ENCODE data around the gene NSG1. TPM values are rescaled to one million over a fixed set of nuclear protein-coding genes. Genes with fewer than 3 reads are reported as not detected.
A peak's percentile ranks its signal among the peaks of the same experiment; 100 is the strongest.

Gene NSG1
- total RNA-seq, 1 donor from 2014 or later: 41.6 TPM

DNA sequence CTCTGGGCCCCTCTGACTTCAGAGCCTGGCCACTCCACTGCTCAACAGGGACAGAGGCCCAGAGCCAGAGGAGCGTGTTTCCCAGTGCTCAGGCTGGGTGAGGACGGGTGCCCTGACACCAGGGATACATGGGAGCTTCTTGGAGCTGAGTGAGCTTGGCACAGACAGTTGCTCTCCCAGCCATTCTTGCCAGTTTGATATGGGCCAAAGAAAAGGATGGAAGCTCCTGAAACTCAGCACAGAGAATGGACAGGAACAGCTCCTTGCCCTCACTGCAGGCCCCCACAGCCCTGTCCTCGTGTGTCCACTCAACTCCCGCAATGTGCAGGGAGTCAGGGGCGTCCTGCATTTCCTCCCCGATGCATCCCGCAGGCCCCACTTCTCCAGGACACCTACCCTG is 38.8 kb downstream of the NSG1 start:
- Histone ChIP-seq H3K9me3 (ENCODE audit: low read depth) (no peaks in the 10 kb centered on the region), H3K9ac (no peak overlapping the region), H3K4me3 (no peak overlapping the region), H3K27ac (no peak overlapping the region), H4K20me1 (ENCODE audit: low read depth) (peaks cover 12% of the 10 kb centered on the region), H3K36me3 (no peaks in the 10 kb centered on the region), H3K4me2 (no peak overlapping the region), H3K4me1 (peaks cover 15% of the 10 kb centered on the region), H2AFZ (replicated peaks) (no peak overlapping the region), H3K79me2 (ENCODE audit: low read depth) (no peaks in the 10 kb centered on the region), H3F3A (ENCODE audit: low read depth) (peaks cover 13% of the 10 kb centered on the region), H3K27me3 (no peaks in the 10 kb centered on the region)
- Mint-ChIP-seq H3K27ac (peak overlapping the region; percentile 83), H3K4me3 (no peak overlapping the region), H3K4me1 (peaks cover 52% of the 10 kb centered on the region), H3K36me3 (peaks cover 15% of the 10 kb centered on the region), H3K9me3 (no peaks in the 10 kb centered on the region), H3K27me3 (ENCODE audit: insufficient read depth, low read depth) (peaks cover 2% of the 10 kb centered on the region)
- TF ChIP-seq EZH2 (IDR thresholded peaks at IDR 0.05) (no peak), EZH2phosphoT487 (IDR thresholded peaks at IDR 0.05) (no peak)
- TF ChIP-seq, protein P1, sequence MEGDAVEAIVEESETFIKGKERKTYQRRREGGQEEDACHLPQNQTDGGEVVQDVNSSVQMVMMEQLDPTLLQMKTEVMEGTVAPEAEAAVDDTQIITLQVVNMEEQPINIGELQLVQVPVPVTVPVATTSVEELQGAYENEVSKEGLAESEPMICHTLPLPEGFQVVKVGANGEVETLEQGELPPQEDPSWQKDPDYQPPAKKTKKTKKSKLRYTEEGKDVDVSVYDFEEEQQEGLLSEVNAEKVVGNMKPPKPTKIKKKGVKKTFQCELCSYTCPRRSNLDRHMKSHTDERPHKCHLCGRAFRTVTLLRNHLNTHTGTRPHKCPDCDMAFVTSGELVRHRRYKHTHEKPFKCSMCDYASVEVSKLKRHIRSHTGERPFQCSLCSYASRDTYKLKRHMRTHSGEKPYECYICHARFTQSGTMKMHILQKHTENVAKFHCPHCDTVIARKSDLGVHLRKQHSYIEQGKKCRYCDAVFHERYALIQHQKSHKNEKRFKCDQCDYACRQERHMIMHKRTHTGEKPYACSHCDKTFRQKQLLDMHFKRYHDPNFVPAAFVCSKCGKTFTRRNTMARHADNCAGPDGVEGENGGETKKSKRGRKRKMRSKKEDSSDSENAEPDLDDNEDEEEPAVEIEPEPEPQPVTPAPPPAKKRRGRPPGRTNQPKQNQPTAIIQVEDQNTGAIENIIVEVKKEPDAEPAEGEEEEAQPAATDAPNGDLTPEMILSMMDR (IDR thresholded peaks at IDR 0.05): no peak
- no peak for DNase-seq (ENCODE audit: low spot score)

DNA sequence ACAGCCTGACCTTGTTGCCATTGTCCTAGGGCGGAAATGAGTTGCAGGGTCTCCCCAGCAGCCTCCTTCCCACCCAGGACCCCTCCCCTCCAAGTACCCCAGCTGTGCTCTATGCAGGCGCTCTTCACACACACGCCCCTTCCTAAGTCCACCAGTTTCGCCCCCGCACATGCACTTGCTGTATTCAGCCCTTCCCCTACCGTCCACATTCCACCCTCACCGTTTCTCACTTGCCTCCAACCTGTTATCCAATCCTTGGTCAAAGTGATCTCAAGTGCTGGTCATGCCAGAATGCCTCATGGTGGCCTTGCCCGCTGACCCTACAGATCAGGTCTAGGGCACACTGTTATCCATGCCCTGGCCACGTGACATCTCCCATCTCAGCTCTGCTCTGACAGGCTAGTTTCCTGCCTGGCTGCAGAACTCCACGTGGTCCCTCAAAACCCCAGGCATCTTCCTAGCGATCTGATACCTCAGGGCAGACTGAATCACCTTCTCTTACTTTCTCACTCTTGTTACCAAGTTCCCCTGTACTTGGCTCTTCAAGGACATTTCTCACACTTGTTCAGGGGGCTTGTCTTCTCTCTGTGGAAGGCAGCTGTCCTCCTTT is 39.7 kb downstream of the NSG1 start:
- Mint-ChIP-seq H3K36me3 (peaks cover 9% of the 10 kb centered on the region), H3K4me3 (no peak overlapping the region), H3K27ac (no peak overlapping the region), H3K27me3 (ENCODE audit: insufficient read depth, low read depth) (no peaks in the 10 kb centered on the region), H3K9me3 (no peaks in the 10 kb centered on the region), H3K4me1 (peaks cover 58% of the 10 kb centered on the region)
- DNase-seq (ENCODE audit: low spot score): no peak
- peaks cover 15% of the 10 kb centered on the region for H3K4me1 ChIP-seq
- H3K27ac ChIP-seq: no peak overlapping the region
- no peak overlapping the region for H3K4me3 ChIP-seq
- no peaks in the 10 kb centered on the region for H3K27me3 ChIP-seq
- no peaks in the 10 kb centered on the region for H3K79me2 ChIP-seq (ENCODE audit: low read depth)
- H3K4me2 ChIP-seq: peak overlapping the region; percentile 6
- no peak overlapping the region for H3K9ac ChIP-seq
- H3K9me3 ChIP-seq (ENCODE audit: low read depth): no peaks in the 10 kb centered on the region
- TF ChIP-seq, protein P1 (IDR thresholded peaks at IDR 0.05): no peak
- H4K20me1 ChIP-seq (ENCODE audit: low read depth): peaks cover 12% of the 10 kb centered on the region
- no peaks in the 10 kb centered on the region for H3K36me3 ChIP-seq
- peaks cover 13% of the 10 kb centered on the region for H3F3A ChIP-seq (ENCODE audit: low read depth)
- no peak overlapping the region for H2AFZ ChIP-seq (replicated peaks)

DNA sequence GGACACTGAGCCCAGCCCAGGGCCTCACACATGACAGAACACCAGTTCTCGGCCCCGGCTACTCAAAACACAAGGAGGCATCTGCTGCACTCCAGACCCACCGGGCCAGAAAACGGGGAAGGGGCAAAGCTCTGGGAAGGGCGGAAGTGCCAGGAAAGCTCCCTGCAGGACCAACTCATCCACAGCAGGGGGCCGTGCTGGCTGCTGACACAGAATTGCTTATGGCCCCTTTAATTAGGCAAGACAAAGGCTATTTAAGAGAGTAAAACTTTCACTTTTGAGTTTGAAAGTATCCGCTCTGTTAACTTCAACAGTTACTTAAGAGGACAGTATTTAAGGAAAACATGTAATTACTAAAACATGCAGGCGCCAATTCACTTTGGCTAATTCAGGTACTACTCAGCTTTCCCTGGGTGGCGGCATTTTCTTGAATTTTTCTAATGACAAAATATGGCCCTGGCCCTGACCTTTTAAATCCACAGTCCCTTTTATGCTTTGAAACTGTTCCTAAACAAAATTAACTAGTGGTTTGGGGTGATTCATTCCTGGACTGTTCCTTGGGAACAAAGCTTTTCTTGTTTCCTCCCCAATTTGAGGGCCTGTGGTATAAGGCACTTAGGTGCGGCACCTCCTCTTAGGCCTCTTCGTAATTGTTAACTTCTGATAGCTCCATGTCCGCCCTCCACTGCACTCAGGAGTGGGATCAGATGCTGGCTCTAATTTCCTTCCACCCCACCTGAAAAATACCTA is 40.4 kb downstream of the NSG1 start:
- no peaks in the 10 kb centered on the region for H3K27me3 ChIP-seq
- no peak for TF ChIP-seq EZH2phosphoT487 (IDR thresholded peaks at IDR 0.05)
- TF ChIP-seq, protein P1 (IDR thresholded peaks at IDR 0.05): no peak
- no peak for TF ChIP-seq EZH2 (IDR thresholded peaks at IDR 0.05)
- no peak overlapping the region for H3K27ac Mint-ChIP-seq
- peak overlapping the region; percentile 6 for H3K4me2 ChIP-seq
- no peak overlapping the region for H3K9ac ChIP-seq
- H3K9me3 ChIP-seq (ENCODE audit: low read depth): no peaks in the 10 kb centered on the region
- H3K4me1 ChIP-seq: peaks cover 15% of the 10 kb centered on the region
- peaks cover 13% of the 10 kb centered on the region for H3F3A ChIP-seq (ENCODE audit: low read depth)
- peaks cover 8% of the 10 kb centered on the region for H3K36me3 Mint-ChIP-seq
- DNase-seq (ENCODE audit: low spot score): peak; percentile 71
- no peak overlapping the region for H3K4me3 Mint-ChIP-seq
- H4K20me1 ChIP-seq (ENCODE audit: low read depth): peaks cover 12% of the 10 kb centered on the region
- peaks cover 59% of the 10 kb centered on the region for H3K4me1 Mint-ChIP-seq
- no peak overlapping the region for H3K4me3 ChIP-seq
- H2AFZ ChIP-seq (replicated peaks): no peak overlapping the region
- no peaks in the 10 kb centered on the region for H3K79me2 ChIP-seq (ENCODE audit: low read depth)
- no peaks in the 10 kb centered on the region for H3K9me3 Mint-ChIP-seq
- H3K27ac ChIP-seq: no peak overlapping the region
- no peaks in the 10 kb centered on the region for H3K27me3 Mint-ChIP-seq (ENCODE audit: insufficient read depth, low read depth)
- H3K36me3 ChIP-seq: no peaks in the 10 kb centered on the region
